ENCODE data around the gene AFF3. TPM values are rescaled to one million over a fixed set of nuclear protein-coding genes. Genes with fewer than 3 reads are reported as not detected.

The AFF3 gene
- total RNA-seq, 1 experiment from 2014 or later = 0.61 TPM

GRCh38 chr2:99643787-99644418 is 498.5 kb downstream of the AFF3 start:
- RAD21 ChIA-PET (ENCODE audit: low non-redundant PET in 1 of 2, low total read pairs in 2 of 2, uncharacterized antibody in 2 of 2, unreplicated experiment in 2 of 2) = no interaction called here
- H4K20me1 ChIP-seq (ENCODE audit: insufficient read depth) = no peaks in the 10 kb centered on the region
- CTCF ChIA-PET = no interaction called here
- BruUV-seq (replicated peaks) = no TSS peak
- no peak overlapping the region for H3K4me3 ChIP-seq (replicated peaks in 1 of 2; ENCODE audit: low read depth in 1 of 2, low read length in 2 of 2)
- no peak overlapping the region for H2AFZ ChIP-seq (ENCODE audit: low read depth, low read length, poor library complexity, severe bottlenecking)
- no peak overlapping the region for H3K27ac ChIP-seq (ENCODE audit: low read depth, low read length)
- TF ChIP-seq EZH2phosphoT487 (IDR thresholded peaks at IDR 0.05; ENCODE audit: borderline replicate concordance) (no peak), POLR2AphosphoS5 (IDR thresholded peaks at IDR 0.05; ENCODE audit: low read depth, low read length) (no peak), POLR2A (IDR thresholded peaks at IDR 0.05; ENCODE audit: borderline replicate concordance, extremely low read depth, insufficient read depth, insufficient read length) (no peak), CTCF (IDR thresholded peaks at IDR 0.05 in 2 of 3, conservative IDR thresholded peaks at IDR 0.05 in 1 of 3; ENCODE audit: borderline replicate concordance in 1 of 3, insufficient read depth in 1 of 3, low read depth in 2 of 3, low read length in 2 of 3) (no peak), JUND (IDR thresholded peaks at IDR 0.05) (no peak), ZBTB33 (IDR thresholded peaks at IDR 0.05; ENCODE audit: extremely low read depth, insufficient replicate concordance, low read length) (no peak), TCF7L2 (IDR thresholded peaks at IDR 0.05; ENCODE audit: borderline replicate concordance, extremely low read depth, insufficient read depth, insufficient read length) (no peak), RAD21 (IDR thresholded peaks at IDR 0.05; ENCODE audit: low read depth) (no peak), SIN3A (IDR thresholded peaks at IDR 0.05; ENCODE audit: low read depth) (no peak)
- no peaks in the 10 kb centered on the region for H3K4me1 ChIP-seq (ENCODE audit: control insufficient read depth in 1 of 2, insufficient read depth in 2 of 2, low read length in 2 of 2)
- H3K79me2 ChIP-seq (ENCODE audit: insufficient read depth, low read length) = no peaks in the 10 kb centered on the region
- H3K9me3 ChIP-seq (ENCODE audit: control insufficient read depth in 1 of 2, insufficient read depth in 1 of 2, low read depth in 1 of 2, low read length in 2 of 2) = no peaks in the 10 kb centered on the region
- H3K36me3 ChIP-seq (ENCODE audit: control insufficient read depth in 1 of 2, insufficient read depth in 2 of 2, low read length in 2 of 2) = no peaks in the 10 kb centered on the region
- ATAC-seq (no peak), DNase-seq (ENCODE audit: low read depth, low spot score) (no peak)
- H3K27me3 ChIP-seq (ENCODE audit: insufficient read depth, low read length) = peaks cover 10% of the 10 kb centered on the region; the same call in 1 of the 2 replicates
- no peaks in the 10 kb centered on the region for H3K9me2 ChIP-seq (ENCODE audit: insufficient read depth)
- intact Hi-C loops (cut with micrococcal nuclease) = no loop called here
- no peak overlapping the region for H3K4me2 ChIP-seq (ENCODE audit: low read length)
- POLR2A ChIA-PET = no interaction called here
- no peak overlapping the region for H3K9ac ChIP-seq (ENCODE audit: low read length)

Data from HCT116 (cell line).